Suprapubic skin (tissue), 4 donors: Measurements from ENCODE around the gene TIMM13. TPM values are rescaled to one million over a fixed set of nuclear protein-coding genes. Genes with fewer than 3 reads are reported as not detected.

Experiments used
- DNase-seq, 2 donors: peaks; one replicate each; pipeline ENCODE4 v3.0.0-alpha.2; 2019; ENCODE audit warnings: low spot score in 2 of 2
- H3K27ac ChIP-seq: fragments of 200-600 bp; sonication (generic); one replicate; pipeline ENCODE4 v1.5.1; 2019
- H3K27me3 ChIP-seq: fragments of 200-600 bp; sonication (generic); one replicate; pipeline ENCODE4 v1.5.1; 2019
- H3K36me3 ChIP-seq: fragments of 200-600 bp; sonication (generic); one replicate; pipeline ENCODE4 v1.5.1; 2019
- H3K4me1 ChIP-seq: fragments of 200-600 bp; sonication (generic); one replicate; pipeline ENCODE4 v1.5.1; 2019
- H3K4me3 ChIP-seq: fragments of 200-600 bp; sonication (generic); one replicate; pipeline ENCODE4 v1.5.1; 2019; ENCODE audit warnings: mild to moderate bottlenecking
- H3K9me3 ChIP-seq: fragments of 200-600 bp; sonication (generic); one replicate; pipeline ENCODE4 v1.5.1; 2019
- CTCF ChIP-seq, 2 donors: fragments of 200-600 bp in 1 of 2; fragments of 450-650 bp in 1 of 2; sonication (generic) in 1 of 2; IDR thresholded peaks; one replicate each; pipeline ENCODE4 v1.5.1; 2016 to 2019; ENCODE audit warnings: antibody characterized with exemption in 2 of 2, mild to moderate bottlenecking in 1 of 2, moderate library complexity in 1 of 2
- EP300 ChIP-seq: sonication (generic); formaldehyde crosslinking; IDR thresholded peaks from one replicate; pipeline ENCODE4 v1.6.1; 2017; ENCODE audit warnings: antibody characterized with exemption
- POLR2A ChIP-seq, 2 donors: fragments of 450-650 bp; IDR thresholded peaks; one replicate each; pipeline ENCODE4 v1.6.1; 2017; ENCODE audit warnings: antibody characterized with exemption in 2 of 2, mild to moderate bottlenecking in 2 of 2, moderate library complexity in 2 of 2
- POLR2AphosphoS5 ChIP-seq, 3 donors: sonication (generic); formaldehyde crosslinking; IDR thresholded peaks; one replicate each; pipeline ENCODE4 v1.6.1; 2017; ENCODE audit warnings: antibody characterized with exemption in 3 of 3
- WGBS: methylation state at CpG from one replicate; pipeline ENCODE4 v1.1.5; 2018; 5-methylcytosine and 5-hydroxymethylcytosine counted together
- total RNA-seq, 4 donors: library from RNA; depleted of rRNA; stranded (reverse); fragments of >200 nt; gene quantifications; one replicate each; pipeline ENCODE4 v1.1.0, GENCODE V29; 2016

The TIMM13 gene
- total RNA-seq, 4 donors from 2014 or later, result 22.1 to 48.6 (median 46.6) TPM

- no peak for DNase-seq
- H3K4me1 ChIP-seq, result peaks cover 28% of the 10 kb centered on the region
- H3K4me3 ChIP-seq, result peak overlapping the region; percentile 95
- H3K9me3 ChIP-seq, result no peaks in the 10 kb centered on the region
- 93% methylated on average over 8 of the region's 8 CpGs for WGBS
- TF ChIP-seq CTCF (IDR thresholded peaks at IDR 0.05), result no peak
- no peak for TF ChIP-seq POLR2A (IDR thresholded peaks at IDR 0.05)
- no peaks in the 10 kb centered on the region for H3K27me3 ChIP-seq
- peak overlapping the region; percentile 68 for H3K27ac ChIP-seq
- H3K36me3 ChIP-seq, result no peaks in the 10 kb centered on the region
Measured at GRCh38 chr19:2457394-2458037, 30.1 kb upstream of the TIMM13 start.

- no peak for DNase-seq
- peak overlapping the region; percentile 63 for H3K27ac ChIP-seq
- H3K4me1 ChIP-seq, result peaks cover 14% of the 10 kb centered on the region
- H3K36me3 ChIP-seq, result no peaks in the 10 kb centered on the region
- H3K4me3 ChIP-seq, result peak overlapping the region; percentile 95
- no peaks in the 10 kb centered on the region for H3K27me3 ChIP-seq
- no peak for TF ChIP-seq EP300
- TF ChIP-seq CTCF (IDR thresholded peaks at IDR 0.05), result no peak
- 0% methylated on average over 13 of the region's 62 CpGs for WGBS
- no peaks in the 10 kb centered on the region for H3K9me3 ChIP-seq
Measured at GRCh38 chr19:2455851-2456570, 28.6 kb upstream of the TIMM13 start.

- Histone ChIP-seq H3K27ac (no peak overlapping the region), H3K4me3 (peak overlapping the region; percentile 95), H3K36me3 (no peaks in the 10 kb centered on the region), H3K27me3 (no peaks in the 10 kb centered on the region), H3K4me1 (peaks cover 14% of the 10 kb centered on the region), H3K9me3 (no peaks in the 10 kb centered on the region)
- no peak for DNase-seq
- TF ChIP-seq EP300 (no peak), CTCF (IDR thresholded peaks at IDR 0.05) (no peak), POLR2AphosphoS5 (IDR thresholded peaks at IDR 0.05) (no peak), POLR2A (IDR thresholded peaks at IDR 0.05) (no peak)
- 88% methylated on average over 10 of the region's 14 CpGs for WGBS
Measured at GRCh38 chr19:2454962-2455850, 27.8 kb upstream of the TIMM13 start.

GRCh38 chr19:2454199-2454961 is 27.0 kb upstream of the TIMM13 start:
- H3K27me3 ChIP-seq, result no peaks in the 10 kb centered on the region
- H3K36me3 ChIP-seq, result no peaks in the 10 kb centered on the region
- no peak overlapping the region for H3K27ac ChIP-seq
- H3K9me3 ChIP-seq, result no peaks in the 10 kb centered on the region
- peaks cover 14% of the 10 kb centered on the region for H3K4me1 ChIP-seq
- no peak for TF ChIP-seq POLR2A (IDR thresholded peaks at IDR 0.05)
- no peak for DNase-seq
- WGBS, result 88% methylated on average over 15 of the region's 19 CpGs
- no peak overlapping the region for H3K4me3 ChIP-seq

- TF ChIP-seq EP300 (no peak), POLR2A (IDR thresholded peaks at IDR 0.05) (no peak), POLR2AphosphoS5 (IDR thresholded peaks at IDR 0.05) (no peak), CTCF (IDR thresholded peaks at IDR 0.05) (no peak)
- H3K27ac ChIP-seq, result no peak overlapping the region
- 79% methylated on average over 12 of the region's 19 CpGs for WGBS
- peaks cover 14% of the 10 kb centered on the region for H3K4me1 ChIP-seq
- DNase-seq, result no peak
- H3K36me3 ChIP-seq, result no peaks in the 10 kb centered on the region
- H3K27me3 ChIP-seq, result no peaks in the 10 kb centered on the region
- no peaks in the 10 kb centered on the region for H3K9me3 ChIP-seq
- H3K4me3 ChIP-seq, result no peak overlapping the region
Measured at GRCh38 chr19:2453431-2454025, 26.1 kb upstream of the TIMM13 start.
